SH-SY5Y (cell line): Measurements from ENCODE around the gene SARDH.

Experiments
- GATA2 ChIP-seq: IDR thresholded peaks from 2 replicates; pipeline ENCODE4 v1.6.1; 2011; ENCODE audit warnings: mild to moderate bottlenecking, low read depth, low read length
- GATA3 ChIP-seq: IDR thresholded peaks from 2 replicates; pipeline ENCODE4 v1.6.1; 2011; ENCODE audit warnings: low read depth, mild to moderate bottlenecking, low read length, moderate library complexity

DNA sequence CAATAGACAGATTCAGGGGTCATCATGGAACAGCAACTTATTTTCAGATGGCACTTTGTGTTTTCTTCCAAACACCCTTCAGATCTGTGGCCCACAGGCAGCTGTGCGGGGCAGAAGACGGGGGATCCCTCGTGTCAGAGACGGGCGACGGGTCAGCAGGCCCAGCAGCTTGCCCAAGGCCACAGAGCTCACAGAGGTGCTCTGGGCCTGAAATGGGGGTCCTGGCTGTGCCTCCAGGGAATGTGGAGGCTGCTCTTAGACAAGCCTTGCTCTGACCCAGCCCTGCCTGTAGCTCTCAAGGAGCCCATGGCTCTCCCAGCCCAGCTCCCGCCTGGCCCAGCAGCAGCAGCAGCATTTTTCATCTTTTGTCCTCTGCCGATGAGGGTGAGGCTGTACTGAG, 40.9 kb upstream of the SARDH start:
- TF ChIP-seq GATA2, result no peak
- TF ChIP-seq GATA3, result no peak
